Activated naive CD8-positive, alpha-beta T cell treated with anti-CD3 and anti-CD28 coated beads for 36 hours (primary cell): ENCODE data around the gene LENG9. TPM values are rescaled to one million over a fixed set of nuclear protein-coding genes. Genes with fewer than 3 reads are reported as not detected.
A peak's percentile ranks its signal among the peaks of the same experiment; 100 is the strongest.

Source experiments
- DNase-seq: peaks from one replicate; pipeline ENCODE4 v3.0.0; 2021
- H3K27ac Mint-ChIP-seq: one replicate; pipeline ENCODE4 v1.8.0; 2022; ENCODE audit warnings: mild to moderate bottlenecking, moderate library complexity, mixed read lengths
- H3K27me3 Mint-ChIP-seq: one replicate; pipeline ENCODE4 v1.8.0; 2022; ENCODE audit warnings: mild to moderate bottlenecking, mixed read lengths
- H3K36me3 Mint-ChIP-seq: one replicate; pipeline ENCODE4 v1.8.0; 2021; ENCODE audit warnings: mild to moderate bottlenecking, mixed read lengths
- H3K4me1 Mint-ChIP-seq: one replicate; pipeline ENCODE4 v1.8.0; 2021; ENCODE audit warnings: mixed read lengths
- H3K4me3 Mint-ChIP-seq: one replicate; pipeline ENCODE4 v1.8.0; 2022; ENCODE audit warnings: mild to moderate bottlenecking, moderate library complexity, mixed read lengths
- H3K9me3 Mint-ChIP-seq: one replicate; pipeline ENCODE4 v1.8.0; 2022; ENCODE audit warnings: mixed read lengths
- total RNA-seq, 2 experiments: library from RNA; stranded (reverse); gene quantifications; one replicate each; pipeline ENCODE4 v1.2.3, GENCODE V29; 2021

The LENG9 gene
- total RNA-seq, 2 experiments from 2014 or later: 4.3 to 4.9 TPM

DNA sequence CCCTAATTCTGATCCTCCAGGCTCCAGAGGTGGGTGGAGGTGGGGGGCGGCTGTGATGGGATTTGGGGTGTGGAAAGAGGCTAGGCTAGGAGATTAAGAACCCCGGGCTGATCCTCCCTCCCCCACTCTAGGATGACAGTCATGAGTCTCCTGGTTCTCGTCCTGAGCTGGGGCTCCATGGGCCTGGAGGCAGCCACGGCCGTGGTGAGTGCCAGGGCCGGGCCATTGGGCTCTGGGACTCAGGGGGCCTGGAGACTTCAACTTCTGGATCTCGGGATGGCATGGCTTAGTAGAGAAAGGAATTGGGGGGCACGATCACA lies 34.4 kb downstream of the LENG9 start:
- Mint-ChIP-seq H3K27me3 (peaks cover 59% of the 10 kb centered on the region), H3K4me1 (peaks cover 9% of the 10 kb centered on the region), H3K9me3 (no peaks in the 10 kb centered on the region), H3K4me3 (no peak overlapping the region), H3K36me3 (no peaks in the 10 kb centered on the region), H3K27ac (no peak overlapping the region)
- no peak for DNase-seq

DNA sequence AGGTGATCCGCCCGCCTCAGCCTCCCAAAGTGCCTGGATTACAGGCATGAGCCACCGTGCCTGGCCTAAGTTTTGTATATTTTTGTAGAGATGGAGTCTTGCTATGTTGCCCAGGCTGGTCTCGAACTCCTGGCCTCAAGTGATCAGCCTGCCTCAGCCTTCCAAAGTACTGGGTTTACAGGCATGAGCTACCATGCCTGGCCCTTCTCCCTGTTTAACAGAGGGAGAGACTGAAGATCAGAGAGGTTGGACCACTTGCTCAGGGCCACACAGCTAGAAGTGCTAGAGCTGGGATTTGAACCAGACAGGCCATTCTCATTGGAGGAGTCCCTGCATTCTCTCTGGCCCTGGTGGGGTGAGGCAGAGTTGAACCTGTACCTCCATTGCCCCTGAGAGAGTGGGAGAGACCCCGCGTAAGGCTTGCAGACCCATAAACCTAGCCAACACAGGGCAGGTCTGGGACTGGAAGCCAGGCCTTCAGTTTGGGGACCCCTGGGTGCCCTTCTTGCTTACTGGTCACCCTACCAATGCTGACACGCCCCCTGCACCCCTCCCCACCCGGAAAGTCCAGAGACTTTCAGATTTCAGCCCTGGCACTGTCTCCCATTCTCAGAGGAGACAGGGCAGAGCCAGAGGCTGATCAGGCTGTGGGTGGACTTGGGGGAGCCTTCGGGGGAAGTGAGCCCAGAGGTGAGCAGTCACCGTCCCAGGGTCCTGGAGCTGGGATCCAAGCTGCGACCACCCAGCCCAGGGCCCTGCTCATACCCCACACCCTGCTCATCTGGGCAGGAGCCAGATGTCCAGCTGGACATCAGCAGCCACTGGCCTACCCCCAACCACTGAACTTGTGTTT lies 35.0 kb downstream of the LENG9 start:
- no peak overlapping the region for H3K27ac Mint-ChIP-seq
- H3K4me3 Mint-ChIP-seq: no peak overlapping the region
- peaks cover 6% of the 10 kb centered on the region for H3K4me1 Mint-ChIP-seq
- H3K9me3 Mint-ChIP-seq: no peaks in the 10 kb centered on the region
- no peaks in the 10 kb centered on the region for H3K36me3 Mint-ChIP-seq
- DNase-seq: no peak
- H3K27me3 Mint-ChIP-seq: peaks cover 63% of the 10 kb centered on the region

DNA sequence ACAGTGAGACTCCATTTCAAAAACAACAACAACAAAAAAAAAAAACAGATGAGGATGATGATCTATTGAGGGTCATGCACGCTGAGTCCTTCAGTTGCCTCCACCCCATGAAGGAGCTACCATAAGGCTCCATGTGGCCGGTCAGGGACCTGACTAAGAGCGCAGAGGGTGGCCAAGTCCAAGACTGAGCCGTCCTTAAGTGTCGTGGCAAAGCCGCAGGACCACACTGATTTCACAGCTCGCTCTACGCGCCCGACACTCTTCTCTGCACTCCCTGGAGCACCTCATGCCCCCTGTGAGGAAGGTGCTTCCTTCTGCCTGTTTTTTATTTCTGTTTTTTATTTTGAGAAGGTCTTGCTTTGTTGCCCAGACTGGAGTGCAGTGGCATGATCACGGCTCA lies 36.0 kb downstream of the LENG9 start:
- H3K9me3 Mint-ChIP-seq: no peaks in the 10 kb centered on the region
- H3K36me3 Mint-ChIP-seq: no peaks in the 10 kb centered on the region
- H3K4me3 Mint-ChIP-seq: no peak overlapping the region
- peaks cover 6% of the 10 kb centered on the region for H3K4me1 Mint-ChIP-seq
- no peak for DNase-seq
- H3K27ac Mint-ChIP-seq: no peak overlapping the region
- peaks cover 65% of the 10 kb centered on the region for H3K27me3 Mint-ChIP-seq

DNA sequence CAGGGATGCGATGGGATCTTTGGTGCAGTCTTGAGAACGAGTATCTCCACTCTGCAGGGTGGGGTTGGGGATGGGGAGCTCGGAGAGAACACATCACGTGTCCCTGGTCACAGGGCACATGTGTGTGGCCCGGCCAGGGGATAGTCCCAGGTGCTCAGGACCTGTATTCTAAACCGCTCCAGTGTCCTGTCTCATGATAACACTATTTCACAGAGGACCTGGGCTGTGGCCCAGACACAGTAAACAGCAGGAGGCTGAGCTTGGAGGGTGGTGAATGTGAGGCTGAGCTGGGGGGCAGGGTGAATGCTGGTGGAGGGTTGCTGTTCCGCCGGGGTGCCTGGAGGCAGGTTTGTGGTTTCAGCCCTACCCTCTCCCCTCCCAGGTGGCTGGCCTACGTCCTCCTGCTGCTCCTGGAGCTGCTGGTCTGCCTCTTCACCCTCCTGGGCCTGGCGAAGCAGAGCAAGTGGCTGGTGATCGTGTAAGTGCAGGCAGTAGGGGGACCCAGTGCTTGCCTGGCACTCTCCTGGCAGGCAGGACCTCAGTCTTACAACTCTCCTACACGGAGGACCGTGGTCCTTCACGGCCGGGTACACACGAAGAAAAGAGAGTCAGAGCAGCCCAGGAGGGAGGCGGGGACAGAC lies 37.2 kb downstream of the LENG9 start:
- no peak for DNase-seq
- Mint-ChIP-seq H3K9me3 (no peaks in the 10 kb centered on the region), H3K36me3 (no peaks in the 10 kb centered on the region), H3K4me3 (no peak overlapping the region), H3K4me1 (peaks cover 6% of the 10 kb centered on the region), H3K27me3 (peaks cover 64% of the 10 kb centered on the region), H3K27ac (no peak overlapping the region)

DNA sequence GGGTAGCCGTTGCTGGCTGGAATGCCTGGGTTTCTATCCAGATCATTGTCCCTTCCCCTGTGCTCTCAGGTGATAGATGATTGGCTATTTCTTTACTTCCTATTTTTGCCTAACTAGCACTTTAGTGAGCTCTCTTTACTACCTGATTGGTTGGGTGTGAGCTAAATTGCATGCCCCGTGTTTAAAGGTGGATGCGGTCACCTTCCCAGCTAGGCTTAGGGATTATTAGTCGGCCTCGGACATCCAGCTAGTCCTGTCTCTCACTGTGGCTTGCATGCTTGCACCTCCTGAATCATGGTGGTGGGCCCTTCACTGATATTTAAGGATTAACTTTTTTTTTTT lies 38.2 kb downstream of the LENG9 start:
- Mint-ChIP-seq H3K36me3 (no peaks in the 10 kb centered on the region), H3K27me3 (peaks cover 61% of the 10 kb centered on the region), H3K4me3 (no peak overlapping the region), H3K4me1 (peaks cover 2% of the 10 kb centered on the region), H3K9me3 (no peaks in the 10 kb centered on the region), H3K27ac (no peak overlapping the region)
- no peak for DNase-seq

DNA sequence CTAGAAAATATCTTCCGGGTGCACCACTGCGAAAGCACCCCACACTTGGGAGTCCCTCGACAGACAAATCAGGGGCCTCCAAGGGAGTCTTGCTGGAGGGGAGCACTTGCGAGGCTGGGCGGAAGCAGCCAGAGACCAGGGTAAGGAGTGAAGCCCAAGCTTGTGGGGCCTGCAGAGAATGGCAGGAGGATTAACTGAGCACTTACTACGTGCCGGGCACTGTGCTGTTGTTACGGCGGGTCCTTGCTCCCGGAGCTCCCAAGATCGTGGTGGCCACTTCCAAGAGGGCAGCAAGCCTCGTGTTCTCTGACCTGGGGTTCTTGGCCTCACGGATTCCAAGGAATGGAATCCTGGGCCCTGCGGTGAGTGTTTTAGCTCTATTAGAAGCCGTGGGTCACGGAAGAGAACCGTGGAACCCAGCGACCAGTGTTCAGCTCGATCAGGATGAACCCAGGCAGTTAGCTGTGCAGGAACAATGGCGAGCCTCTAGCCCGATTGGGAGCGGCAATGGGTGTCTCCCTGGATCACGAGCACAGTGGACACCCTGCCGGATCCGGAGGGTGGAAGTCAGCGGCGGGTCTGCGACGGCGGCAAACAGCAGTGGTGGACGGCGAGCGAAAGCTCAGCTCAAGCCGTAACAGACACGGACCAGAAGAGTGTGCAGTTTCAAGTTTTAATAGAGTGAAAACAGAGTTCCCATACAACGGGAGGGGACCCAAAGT lies 38.8 kb downstream of the LENG9 start:
- Mint-ChIP-seq H3K27ac (no peak overlapping the region), H3K9me3 (no peaks in the 10 kb centered on the region), H3K4me1 (no peaks in the 10 kb centered on the region), H3K36me3 (no peaks in the 10 kb centered on the region), H3K4me3 (no peak overlapping the region), H3K27me3 (peaks cover 58% of the 10 kb centered on the region)
- no peak for DNase-seq

DNA sequence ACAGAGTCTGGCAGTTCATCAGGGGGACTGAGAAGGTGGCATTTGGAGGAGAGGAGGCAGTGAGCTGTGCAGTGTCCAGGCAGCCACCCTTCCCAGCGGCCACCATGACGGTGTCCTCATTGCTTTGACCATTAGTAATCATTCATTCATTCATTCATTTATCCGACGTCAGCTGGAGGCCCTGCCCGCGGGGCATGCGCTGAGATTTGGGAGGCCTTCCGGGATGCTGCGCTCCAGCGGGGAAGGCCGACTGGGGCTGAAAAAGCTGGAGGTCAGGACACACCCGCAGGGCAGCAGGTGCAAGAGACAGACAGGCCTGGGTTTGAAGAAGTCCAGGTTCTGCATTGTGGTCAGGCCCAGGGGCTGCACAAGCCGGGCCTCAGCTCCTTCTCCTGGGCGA lies 39.4 kb downstream of the LENG9 start:
- H3K27ac Mint-ChIP-seq: no peak overlapping the region
- H3K4me3 Mint-ChIP-seq: no peak overlapping the region
- H3K9me3 Mint-ChIP-seq: no peaks in the 10 kb centered on the region
- DNase-seq: no peak
- H3K4me1 Mint-ChIP-seq: no peaks in the 10 kb centered on the region
- no peaks in the 10 kb centered on the region for H3K36me3 Mint-ChIP-seq
- H3K27me3 Mint-ChIP-seq: peaks cover 60% of the 10 kb centered on the region

DNA sequence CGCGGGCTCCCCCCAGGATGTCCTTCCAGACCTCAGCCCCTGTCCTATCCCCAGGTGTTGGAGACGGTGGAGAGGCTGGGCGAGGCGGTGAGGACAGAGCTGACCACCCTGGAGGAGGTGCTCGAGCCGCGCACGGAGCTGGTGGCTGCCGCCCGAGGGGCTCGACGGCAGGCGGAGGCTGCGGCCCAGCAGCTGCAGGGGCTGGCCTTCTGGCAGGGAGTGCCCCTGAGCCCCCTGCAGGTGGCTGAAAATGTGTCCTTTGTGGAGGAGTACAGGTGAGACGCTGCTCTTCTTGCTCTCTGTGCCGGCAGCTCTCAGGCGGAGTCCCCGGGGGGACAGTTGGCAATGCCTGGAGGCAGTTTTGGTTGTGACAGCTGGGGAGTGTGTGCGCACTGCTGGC lies 41.4 kb downstream of the LENG9 start:
- no peaks in the 10 kb centered on the region for H3K9me3 Mint-ChIP-seq
- H3K27ac Mint-ChIP-seq: no peak overlapping the region
- no peaks in the 10 kb centered on the region for H3K36me3 Mint-ChIP-seq
- DNase-seq: no peak
- no peak overlapping the region for H3K4me3 Mint-ChIP-seq
- peaks cover 11% of the 10 kb centered on the region for H3K4me1 Mint-ChIP-seq
- H3K27me3 Mint-ChIP-seq: peaks cover 47% of the 10 kb centered on the region

DNA sequence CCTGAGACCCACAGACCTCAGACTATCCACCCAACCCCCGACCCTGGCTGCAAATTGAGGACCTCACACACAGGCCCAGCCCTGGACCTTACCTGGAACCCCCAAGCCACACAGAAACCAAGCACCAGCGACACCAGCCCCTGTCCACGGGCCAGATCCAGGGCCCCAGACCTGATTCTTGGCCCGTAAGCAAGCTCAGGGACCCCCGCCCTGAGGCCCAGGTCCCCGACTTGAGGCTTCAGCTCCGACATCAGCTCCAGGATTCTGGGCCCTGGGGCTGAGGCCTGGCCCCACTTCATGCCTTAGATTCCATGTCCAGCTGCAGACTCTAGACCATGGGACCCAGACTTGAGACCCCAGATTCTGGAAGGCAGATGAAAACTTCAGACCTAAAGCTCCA lies 42.1 kb downstream of the LENG9 start:
- Mint-ChIP-seq H3K4me1 (peaks cover 12% of the 10 kb centered on the region), H3K27me3 (peaks cover 45% of the 10 kb centered on the region), H3K9me3 (no peaks in the 10 kb centered on the region), H3K4me3 (no peak overlapping the region), H3K27ac (no peak overlapping the region), H3K36me3 (no peaks in the 10 kb centered on the region)
- DNase-seq: no peak

DNA sequence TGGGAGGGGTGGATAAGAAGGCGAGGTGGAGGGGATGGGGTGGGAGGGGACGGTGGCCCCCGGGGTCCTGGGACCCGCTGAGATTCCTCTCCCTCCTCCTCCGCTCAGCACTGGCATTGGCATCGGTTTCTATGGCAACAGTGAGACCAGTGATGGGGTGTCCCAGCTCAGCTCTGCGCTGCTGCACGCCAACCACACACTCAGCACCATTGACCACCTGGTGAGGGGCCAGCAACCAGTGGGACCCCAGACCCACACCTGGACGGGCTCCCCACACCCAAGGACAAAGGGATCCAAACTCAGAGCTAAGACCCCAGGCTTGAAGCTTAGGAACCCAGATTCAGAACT lies 42.4 kb downstream of the LENG9 start:
- no peak overlapping the region for H3K27ac Mint-ChIP-seq
- no peak overlapping the region for H3K4me3 Mint-ChIP-seq
- no peak for DNase-seq
- H3K4me1 Mint-ChIP-seq: peaks cover 12% of the 10 kb centered on the region
- H3K27me3 Mint-ChIP-seq: peaks cover 42% of the 10 kb centered on the region
- H3K9me3 Mint-ChIP-seq: no peaks in the 10 kb centered on the region
- no peaks in the 10 kb centered on the region for H3K36me3 Mint-ChIP-seq

DNA sequence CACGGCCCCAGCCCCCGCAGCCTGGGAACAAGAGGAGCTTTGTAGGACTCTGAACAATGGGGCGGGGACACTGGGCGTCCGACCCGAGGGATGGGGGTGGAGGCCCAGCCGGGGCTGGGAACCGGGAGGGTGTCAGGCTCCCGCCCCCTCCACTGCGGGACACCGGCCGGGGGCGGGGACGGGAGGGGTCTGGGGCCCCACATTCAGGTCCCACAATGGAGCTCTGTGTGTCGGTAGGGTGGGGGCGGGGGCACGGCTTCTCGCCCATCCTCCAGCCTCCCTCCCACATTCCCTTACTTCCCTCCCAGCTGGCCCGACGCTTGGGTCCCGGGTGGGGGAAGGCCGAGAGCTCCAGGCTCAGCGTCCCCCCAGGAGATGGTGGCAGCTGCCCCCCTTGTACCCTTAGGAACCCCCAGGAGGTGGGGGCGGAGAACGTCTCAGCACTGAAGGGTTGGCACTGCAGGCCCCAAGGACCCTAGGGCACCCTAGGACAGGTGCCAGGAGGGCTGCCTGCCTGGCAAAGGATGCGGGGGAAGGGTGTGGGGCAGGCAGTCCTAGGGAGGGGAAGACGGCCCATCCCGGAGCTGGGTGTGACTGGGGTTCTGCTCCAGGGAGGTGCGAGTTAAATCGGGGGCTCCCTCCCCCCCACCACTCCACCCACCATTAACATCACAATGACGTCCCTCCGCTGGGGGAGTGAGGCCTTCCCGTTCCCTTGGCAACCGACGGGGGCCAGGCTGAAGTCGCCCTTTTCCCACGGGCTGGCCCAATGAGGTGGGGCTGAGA lies 43.0 kb downstream of the LENG9 start:
- Mint-ChIP-seq H3K4me3 (no peak overlapping the region), H3K36me3 (no peaks in the 10 kb centered on the region), H3K4me1 (peaks cover 12% of the 10 kb centered on the region), H3K27ac (no peak overlapping the region), H3K9me3 (no peaks in the 10 kb centered on the region), H3K27me3 (peaks cover 42% of the 10 kb centered on the region)
- DNase-seq: no peak

DNA sequence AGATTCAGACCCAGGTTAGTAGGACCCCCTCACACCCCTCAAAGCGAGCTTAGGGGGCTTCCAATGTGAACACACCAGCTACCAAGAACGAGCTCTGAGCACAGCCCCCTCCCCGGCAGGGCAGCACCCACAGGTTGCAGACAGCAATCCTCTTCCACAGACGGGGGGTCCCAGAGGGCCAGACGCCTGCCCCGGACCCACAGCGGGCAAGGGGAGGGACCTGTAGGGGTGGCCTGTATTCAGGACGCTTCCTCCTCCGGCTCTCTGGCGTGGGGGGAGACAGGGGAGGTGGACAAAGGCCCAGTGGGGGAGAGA lies 43.6 kb downstream of the LENG9 start:
- Mint-ChIP-seq H3K4me3 (no peak overlapping the region), H3K27ac (no peak overlapping the region), H3K4me1 (peaks cover 12% of the 10 kb centered on the region), H3K27me3 (peaks cover 37% of the 10 kb centered on the region), H3K9me3 (no peaks in the 10 kb centered on the region), H3K36me3 (no peaks in the 10 kb centered on the region)
- no peak for DNase-seq

DNA sequence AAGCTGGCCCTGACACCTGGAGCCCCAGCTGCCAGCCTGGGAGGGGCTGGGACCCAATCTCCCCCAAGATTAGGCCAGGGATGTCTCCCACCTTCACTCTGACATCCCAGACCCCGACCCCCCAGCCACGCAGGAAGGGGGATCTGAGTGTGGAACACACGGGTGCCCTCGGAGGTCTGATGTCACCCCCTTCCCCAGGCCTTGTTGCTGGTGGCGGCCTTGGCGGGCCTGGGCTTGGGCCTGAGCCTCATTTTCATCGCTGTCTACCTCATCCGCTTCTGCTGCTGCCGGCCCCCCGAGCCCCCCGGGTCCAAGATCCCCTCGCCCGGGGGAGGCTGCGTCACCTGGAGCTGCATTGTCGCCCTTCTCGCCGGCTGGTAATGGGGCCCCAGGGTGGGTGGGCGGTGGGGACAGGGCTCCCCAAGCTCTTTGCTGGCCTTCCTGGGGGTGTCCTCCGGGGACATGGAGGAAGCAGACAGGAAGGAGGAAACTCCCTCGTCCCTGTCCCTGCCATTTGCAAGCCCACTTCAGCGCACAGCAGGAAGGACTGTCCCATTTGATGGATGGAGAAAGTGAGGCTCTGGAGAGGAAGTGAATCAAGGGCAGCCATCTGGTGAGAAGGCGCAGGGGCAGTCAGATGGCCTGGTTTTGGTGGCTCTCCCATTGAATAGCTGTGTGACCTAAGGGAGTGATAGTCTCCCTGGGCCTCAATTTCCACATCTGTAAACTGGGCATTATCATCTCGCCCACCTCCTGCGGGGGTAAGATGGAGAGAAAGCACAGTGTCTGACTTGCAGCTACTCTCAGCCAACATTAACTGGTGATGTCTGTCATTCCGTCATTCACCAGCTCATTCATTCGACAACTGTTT lies 44.4 kb downstream of the LENG9 start:
- Mint-ChIP-seq H3K4me3 (no peak overlapping the region), H3K27ac (no peak overlapping the region), H3K36me3 (peaks cover 2% of the 10 kb centered on the region), H3K27me3 (peaks cover 39% of the 10 kb centered on the region), H3K9me3 (peaks cover under 1% of the 10 kb centered on the region), H3K4me1 (peaks cover 12% of the 10 kb centered on the region)
- no peak for DNase-seq

DNA sequence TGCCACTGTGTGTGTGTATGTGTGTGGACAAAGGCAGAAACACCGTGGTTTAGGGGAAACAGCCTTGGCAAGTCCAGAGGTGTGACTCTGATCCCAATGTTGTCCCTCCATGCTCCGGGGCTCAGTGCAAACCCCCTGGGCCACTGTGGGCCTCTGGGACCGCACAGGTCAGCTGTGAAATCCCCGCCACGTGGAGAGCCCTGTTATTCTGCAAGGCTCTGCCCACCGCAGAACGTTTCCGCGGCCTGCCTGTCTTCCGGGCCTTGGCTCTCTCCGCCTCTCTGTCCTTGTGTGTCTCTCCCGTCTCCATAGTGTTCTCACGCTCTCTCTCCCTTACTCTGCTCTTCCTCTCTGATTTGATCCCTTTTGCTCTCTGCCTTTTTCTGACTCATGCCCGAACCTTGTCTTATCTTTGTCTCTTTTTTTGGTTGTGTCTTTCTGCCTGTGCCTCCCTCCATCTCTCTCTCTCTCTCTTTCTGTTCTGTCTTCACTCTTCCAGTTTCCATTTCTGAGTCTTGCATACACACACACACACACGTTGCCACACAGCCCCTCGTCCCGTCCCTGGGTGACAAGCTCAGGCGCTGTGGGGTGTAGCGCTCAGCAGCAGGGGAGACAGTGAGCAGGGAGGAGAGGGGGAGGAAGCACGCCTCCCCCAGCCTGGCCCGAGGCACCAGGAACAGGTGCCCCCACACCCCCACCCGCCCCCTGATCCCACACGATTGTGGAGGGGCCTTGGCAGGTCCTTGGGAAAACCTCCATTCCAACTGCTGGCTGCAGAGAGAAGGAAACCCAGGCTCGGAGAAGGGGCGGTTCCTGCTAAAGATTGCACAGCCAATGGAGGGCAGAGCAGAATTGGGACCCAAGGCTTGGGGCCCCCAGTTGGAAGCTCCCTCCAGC lies 45.3 kb downstream of the LENG9 start:
- peaks cover 4% of the 10 kb centered on the region for H3K36me3 Mint-ChIP-seq
- peak overlapping the region; percentile 64 for H3K4me3 Mint-ChIP-seq
- peak overlapping the region; percentile 81 for H3K27ac Mint-ChIP-seq
- peaks cover 12% of the 10 kb centered on the region for H3K4me1 Mint-ChIP-seq
- peaks cover 3% of the 10 kb centered on the region for H3K9me3 Mint-ChIP-seq
- peak; percentile 65 for DNase-seq
- peaks cover 35% of the 10 kb centered on the region for H3K27me3 Mint-ChIP-seq
